ENCODE results near the gene C1orf21. TPM values are rescaled to one million over a fixed set of nuclear protein-coding genes. Genes with fewer than 3 reads are reported as not detected.

C1orf21 gene
- total and polyA plus RNA-seq, 10 donors = 9.7 to 60.4 (median 26.7) TPM

DNA sequence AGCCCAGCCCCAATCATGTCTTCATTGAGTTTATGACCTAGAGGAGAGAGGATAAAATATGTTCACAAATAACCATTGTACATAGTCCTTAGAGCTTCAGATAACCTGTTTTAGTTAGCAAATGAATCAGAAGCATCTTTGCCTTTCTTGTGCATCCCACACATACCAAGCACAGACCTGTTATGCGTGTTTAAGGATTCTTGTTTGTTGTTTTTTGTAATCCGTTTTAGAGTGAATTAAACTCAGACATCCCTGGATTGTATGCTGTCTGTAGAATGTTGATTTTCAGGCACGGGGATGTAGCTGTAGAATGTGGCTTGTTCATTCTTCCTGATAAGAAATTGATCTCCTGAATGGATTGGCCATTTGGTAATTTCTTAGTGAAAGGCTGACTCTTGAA is 232.0 kb downstream of the C1orf21 start:
- whole genome bisulfite sequencing, 5 donors = 86 to 98% (median 92%) methylated on average over 3 of the region's 3 CpGs
- H3K4me1 ChIP-seq = peaks cover 0 to 33% (median 6%) of the 10 kb centered on the region in 6 donors
- H3K27ac ChIP-seq = no peak overlapping the region
- no peak overlapping the region for H3K4me3 ChIP-seq
- H3K36me3 ChIP-seq = no peaks in the 10 kb centered on the region
- no peaks in the 10 kb centered on the region for H3K9me3 ChIP-seq
- TF ChIP-seq, protein P1, sequence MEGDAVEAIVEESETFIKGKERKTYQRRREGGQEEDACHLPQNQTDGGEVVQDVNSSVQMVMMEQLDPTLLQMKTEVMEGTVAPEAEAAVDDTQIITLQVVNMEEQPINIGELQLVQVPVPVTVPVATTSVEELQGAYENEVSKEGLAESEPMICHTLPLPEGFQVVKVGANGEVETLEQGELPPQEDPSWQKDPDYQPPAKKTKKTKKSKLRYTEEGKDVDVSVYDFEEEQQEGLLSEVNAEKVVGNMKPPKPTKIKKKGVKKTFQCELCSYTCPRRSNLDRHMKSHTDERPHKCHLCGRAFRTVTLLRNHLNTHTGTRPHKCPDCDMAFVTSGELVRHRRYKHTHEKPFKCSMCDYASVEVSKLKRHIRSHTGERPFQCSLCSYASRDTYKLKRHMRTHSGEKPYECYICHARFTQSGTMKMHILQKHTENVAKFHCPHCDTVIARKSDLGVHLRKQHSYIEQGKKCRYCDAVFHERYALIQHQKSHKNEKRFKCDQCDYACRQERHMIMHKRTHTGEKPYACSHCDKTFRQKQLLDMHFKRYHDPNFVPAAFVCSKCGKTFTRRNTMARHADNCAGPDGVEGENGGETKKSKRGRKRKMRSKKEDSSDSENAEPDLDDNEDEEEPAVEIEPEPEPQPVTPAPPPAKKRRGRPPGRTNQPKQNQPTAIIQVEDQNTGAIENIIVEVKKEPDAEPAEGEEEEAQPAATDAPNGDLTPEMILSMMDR (IDR thresholded peaks at IDR 0.05 in 8 of 11, conservative IDR thresholded peaks at IDR 0.05 in 3 of 11) = no peak
- no peak for TF ChIP-seq POLR2AphosphoS5 (IDR thresholded peaks at IDR 0.05)
- no peak for TF ChIP-seq POLR2A (IDR thresholded peaks at IDR 0.05)
- H3K27me3 ChIP-seq (replicated peaks in 1 of 7) = no peaks in the 10 kb centered on the region
- DNase-seq = no peak
- intact Hi-C loops (cut with DNase I; ENCODE audit: low total_unique reads) = no loop called here

DNA sequence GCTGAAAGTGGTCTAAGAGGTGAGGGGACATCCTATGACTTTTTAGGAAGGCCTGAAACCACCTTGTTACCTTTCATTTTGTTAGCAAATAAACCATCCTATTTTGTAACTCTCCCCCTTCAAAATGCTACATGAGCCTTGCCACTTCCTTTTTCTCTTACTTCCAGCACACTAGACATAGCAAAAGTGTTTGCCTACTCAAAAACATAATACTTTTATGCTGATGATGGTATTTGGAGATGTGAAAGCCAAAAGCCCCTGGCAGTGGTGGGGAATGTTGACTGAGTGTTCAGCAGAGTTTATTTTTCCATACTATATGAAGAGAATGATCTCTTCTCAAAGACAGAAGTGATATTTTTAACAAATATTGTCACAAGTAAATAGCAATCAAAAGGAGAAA is 233.6 kb downstream of the C1orf21 start:
- H3K4me1 ChIP-seq = peaks cover 0 to 24% (median under 1%) of the 10 kb centered on the region in 6 donors
- DNase-seq = no peak
- TF ChIP-seq, protein P1 (IDR thresholded peaks at IDR 0.05 in 8 of 11, conservative IDR thresholded peaks at IDR 0.05 in 3 of 11) = no peak
- TF ChIP-seq POLR2AphosphoS5 (IDR thresholded peaks at IDR 0.05) (no peak), POLR2A (IDR thresholded peaks at IDR 0.05) (no peak)
- intact Hi-C loops (cut with DNase I; ENCODE audit: low total_unique reads) = loop anchor here (5.0 kb wide), 1 partner anchor 458 kb away; no protein-coding TSS in a partner anchor
- H3K27me3 ChIP-seq (replicated peaks in 1 of 7) = no peaks in the 10 kb centered on the region
- H3K9me3 ChIP-seq = no peaks in the 10 kb centered on the region
- no peaks in the 10 kb centered on the region for H3K36me3 ChIP-seq
- no peak overlapping the region for H3K4me3 ChIP-seq
- H3K27ac ChIP-seq = peak overlapping the region in 6 of 8 donors; percentile 22 to 71 (median 48)

DNA sequence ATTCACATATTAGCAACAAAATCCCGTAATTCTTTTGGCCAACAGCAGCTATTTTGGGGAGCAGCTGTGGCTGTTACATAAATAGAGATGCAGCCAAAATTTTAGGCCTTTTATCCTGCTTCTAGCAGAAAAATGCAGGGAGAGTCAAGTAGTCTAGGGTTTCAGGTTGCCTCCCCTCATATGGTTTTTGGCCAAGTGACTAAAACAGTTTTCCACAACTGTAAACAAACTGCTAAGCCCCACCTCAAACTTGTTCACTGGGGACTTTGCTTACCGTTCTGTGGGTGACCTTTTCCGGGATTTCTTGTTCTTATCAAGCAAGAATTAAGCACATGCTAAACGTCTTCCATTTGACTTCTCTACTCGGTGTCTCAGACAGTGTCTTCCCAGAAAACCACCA is 234.4 kb downstream of the C1orf21 start:
- WGBS, 5 donors = 71 to 83% (median 80%) methylated on average over 5 of the region's 5 CpGs
- intact Hi-C loops (cut with DNase I; ENCODE audit: low total_unique reads) = loop anchor here (5.0 kb wide), 1 partner anchor 459 kb away; no protein-coding TSS in a partner anchor
- Histone ChIP-seq H3K27me3 (replicated peaks in 1 of 7) (no peaks in the 10 kb centered on the region), H3K27ac (peak overlapping the region in 7 of 8 donors; percentile 12 to 71 (median 52)), H3K9me3 (no peaks in the 10 kb centered on the region), H3K4me3 (no peak overlapping the region), H3K36me3 (no peaks in the 10 kb centered on the region), H3K4me1 (peaks cover 0 to 29% (median 3%) of the 10 kb centered on the region in 6 donors)
- DNase-seq = no peak
- TF ChIP-seq POLR2AphosphoS5 (IDR thresholded peaks at IDR 0.05) = no peak
- TF ChIP-seq, protein P1 (IDR thresholded peaks at IDR 0.05 in 8 of 11, conservative IDR thresholded peaks at IDR 0.05 in 3 of 11) = no peak

DNA sequence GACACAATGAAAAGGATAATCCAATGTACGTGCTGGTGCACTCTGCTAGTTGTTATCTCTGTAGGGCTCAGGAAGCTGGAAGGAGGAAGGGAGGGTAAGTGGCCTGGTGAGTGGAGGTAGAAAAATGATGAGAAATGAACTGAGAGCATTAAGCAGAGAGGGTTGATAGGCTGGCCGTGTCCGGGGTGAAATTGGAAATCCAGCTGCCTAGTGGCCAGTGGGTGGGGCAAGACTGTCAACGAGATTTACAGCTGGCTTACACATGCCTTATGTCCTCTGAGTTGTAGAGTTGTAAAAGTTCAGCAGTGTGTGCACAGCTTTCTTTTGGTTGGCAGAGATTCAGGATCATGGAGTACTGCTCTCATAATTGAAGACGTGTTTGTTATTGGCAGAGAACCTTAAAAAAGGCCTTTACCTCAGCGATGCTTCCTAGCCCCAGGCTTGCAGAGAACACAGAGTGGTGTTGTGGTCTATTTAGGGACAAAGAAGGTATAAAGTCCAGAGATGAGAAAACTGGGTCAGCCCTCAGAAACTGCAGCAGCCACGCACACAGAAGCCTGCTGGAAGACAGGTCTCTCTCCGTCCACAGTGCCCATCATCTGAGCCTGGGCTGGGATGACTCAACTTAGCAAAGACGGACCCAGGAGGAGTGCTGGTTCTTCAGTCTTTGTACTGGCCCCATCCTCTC is 235.5 kb downstream of the C1orf21 start:
- intact Hi-C loops (cut with DNase I; ENCODE audit: low total_unique reads) = loop anchor here (5.0 kb wide), 1 partner anchor 460 kb away; no protein-coding TSS in a partner anchor
- Histone ChIP-seq H3K36me3 (no peaks in the 10 kb centered on the region), H3K4me1 (peaks cover 0 to 39% (median 13%) of the 10 kb centered on the region in 6 donors), H3K27me3 (replicated peaks in 1 of 7) (no peaks in the 10 kb centered on the region), H3K4me3 (no peak overlapping the region), H3K27ac (peak overlapping the region in 5 of 8 donors; percentile 49 to 71 (median 58)), H3K9me3 (no peaks in the 10 kb centered on the region)
- WGBS, 5 donors = 70 to 84% (median 77%) methylated on average over 9 of the region's 9 CpGs
- no peak for DNase-seq
- TF ChIP-seq POLR2A (IDR thresholded peaks at IDR 0.05) (no peak), POLR2AphosphoS5 (IDR thresholded peaks at IDR 0.05) (peak in 1 of 3 donors; percentile 55)
- TF ChIP-seq, protein P1 (IDR thresholded peaks at IDR 0.05 in 8 of 11, conservative IDR thresholded peaks at IDR 0.05 in 3 of 11) = peak in 1 of 11 experiments; percentile 4
